Measurements from ENCODE around the gene IFI44.
A peak's percentile ranks its signal among the peaks of the same experiment; 100 is the strongest.

Gene IFI44

DNA sequence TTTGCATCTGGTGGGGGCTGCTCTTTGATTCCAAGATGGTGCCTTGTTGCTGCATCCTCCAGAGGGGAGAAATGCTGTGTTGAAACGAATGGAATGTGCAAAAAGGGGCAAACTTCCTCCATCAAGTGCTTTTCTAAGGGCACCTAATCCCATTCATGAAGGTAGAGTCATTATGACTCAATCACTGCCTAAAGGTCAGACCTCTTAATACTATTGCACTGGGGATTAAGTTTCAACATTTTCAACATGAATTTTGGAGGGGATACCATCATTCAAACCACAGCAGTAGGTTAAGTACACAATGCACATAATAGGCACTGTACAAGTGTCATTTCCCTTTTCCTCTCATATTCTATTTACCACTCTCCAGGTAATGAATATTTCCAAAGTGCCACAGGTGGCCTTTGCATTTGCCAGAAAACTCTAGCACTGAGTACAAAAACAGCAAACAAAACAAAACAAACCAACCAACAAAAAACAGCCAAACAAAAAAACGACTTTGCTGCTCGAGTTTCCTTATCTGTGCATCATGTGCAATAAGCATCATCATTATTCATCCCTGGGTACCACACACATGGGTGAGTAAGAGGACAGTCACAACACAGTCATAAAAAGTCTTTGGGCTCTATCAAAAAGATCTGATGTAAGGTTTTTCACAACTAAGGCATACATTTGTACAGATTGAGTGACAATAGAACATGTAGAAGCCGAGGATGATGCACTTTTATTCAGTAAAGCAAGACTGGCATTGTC lies 42.5 kb downstream of the IFI44 start:
- ATAC-seq: peak; percentile 14; the same call in 1 of the 3 replicates
- TF ChIP-seq ZFP30 (CRISPR knock-in tag; IDR thresholded peaks at IDR 0.05): no peak
- no peak for TF ChIP-seq PPARA (CRISPR knock-in tag; IDR thresholded peaks at IDR 0.05; ENCODE audit: borderline replicate concordance)

DNA sequence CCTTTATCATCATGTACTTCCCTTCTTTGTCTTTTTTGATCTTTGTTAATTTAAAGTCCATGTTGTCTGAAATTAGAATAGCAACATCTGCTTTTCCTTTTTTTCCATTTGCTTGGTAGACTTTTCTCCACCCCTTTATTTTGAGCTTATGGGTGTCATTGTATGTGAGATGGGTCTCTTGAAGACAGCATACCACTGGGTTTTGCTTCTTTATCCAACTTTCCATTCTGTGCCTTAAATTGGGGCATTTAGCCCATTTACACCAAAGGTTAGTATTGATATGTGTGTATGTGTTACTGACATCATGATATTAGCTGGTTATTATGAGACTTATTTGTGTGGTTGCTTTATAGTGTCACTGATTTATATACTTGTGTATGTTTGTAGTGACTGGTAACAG lies 50.2 kb downstream of the IFI44 start:
- no peak for ATAC-seq
- TF ChIP-seq ZC3H10 (CRISPR knock-in tag; IDR thresholded peaks at IDR 0.05) (no peak), ISL1 (CRISPR knock-in tag; IDR thresholded peaks at IDR 0.05) (no peak), CSDC2 (CRISPR knock-in tag; IDR thresholded peaks at IDR 0.05) (no peak), ZNF565 (CRISPR knock-in tag; conservative IDR thresholded peaks at IDR 0.05; ENCODE audit: low read depth) (no peak), OSR1 (CRISPR knock-in tag; IDR thresholded peaks at IDR 0.05) (no peak), TCF4 (CRISPR knock-in tag; IDR thresholded peaks at IDR 0.05; ENCODE audit: borderline replicate concordance) (no peak), ARNTL (CRISPR knock-in tag; IDR thresholded peaks at IDR 0.05; ENCODE audit: borderline replicate concordance, low read depth) (no peak), RARB (CRISPR knock-in tag; IDR thresholded peaks at IDR 0.05) (no peak), ZNF8 (CRISPR knock-in tag; IDR thresholded peaks at IDR 0.05) (no peak), SNAI2 (CRISPR knock-in tag; IDR thresholded peaks at IDR 0.05) (no peak), GLIS3 (CRISPR knock-in tag; IDR thresholded peaks at IDR 0.05) (no peak), BACH2 (CRISPR knock-in tag; IDR thresholded peaks at IDR 0.05; ENCODE audit: borderline replicate concordance) (no peak), ZFP3 (CRISPR knock-in tag; IDR thresholded peaks at IDR 0.05) (no peak)
- TF ChIP-seq, protein P1, sequence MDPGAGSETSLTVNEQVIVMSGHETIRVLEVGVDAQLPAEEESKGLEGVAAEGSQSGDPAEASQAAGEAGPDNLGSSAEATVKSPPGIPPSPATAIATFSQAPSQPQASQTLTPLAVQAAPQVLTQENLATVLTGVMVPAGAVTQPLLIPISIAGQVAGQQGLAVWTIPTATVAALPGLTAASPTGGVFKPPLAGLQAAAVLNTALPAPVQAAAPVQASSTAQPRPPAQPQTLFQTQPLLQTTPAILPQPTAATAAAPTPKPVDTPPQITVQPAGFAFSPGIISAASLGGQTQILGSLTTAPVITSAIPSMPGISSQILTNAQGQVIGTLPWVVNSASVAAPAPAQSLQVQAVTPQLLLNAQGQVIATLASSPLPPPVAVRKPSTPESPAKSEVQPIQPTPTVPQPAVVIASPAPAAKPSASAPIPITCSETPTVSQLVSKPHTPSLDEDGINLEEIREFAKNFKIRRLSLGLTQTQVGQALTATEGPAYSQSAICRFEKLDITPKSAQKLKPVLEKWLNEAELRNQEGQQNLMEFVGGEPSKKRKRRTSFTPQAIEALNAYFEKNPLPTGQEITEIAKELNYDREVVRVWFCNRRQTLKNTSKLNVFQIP (CRISPR knock-in tag; IDR thresholded peaks at IDR 0.05; ENCODE audit: borderline replicate concordance, low read depth): no peak
- TF ChIP-seq, protein P2, sequence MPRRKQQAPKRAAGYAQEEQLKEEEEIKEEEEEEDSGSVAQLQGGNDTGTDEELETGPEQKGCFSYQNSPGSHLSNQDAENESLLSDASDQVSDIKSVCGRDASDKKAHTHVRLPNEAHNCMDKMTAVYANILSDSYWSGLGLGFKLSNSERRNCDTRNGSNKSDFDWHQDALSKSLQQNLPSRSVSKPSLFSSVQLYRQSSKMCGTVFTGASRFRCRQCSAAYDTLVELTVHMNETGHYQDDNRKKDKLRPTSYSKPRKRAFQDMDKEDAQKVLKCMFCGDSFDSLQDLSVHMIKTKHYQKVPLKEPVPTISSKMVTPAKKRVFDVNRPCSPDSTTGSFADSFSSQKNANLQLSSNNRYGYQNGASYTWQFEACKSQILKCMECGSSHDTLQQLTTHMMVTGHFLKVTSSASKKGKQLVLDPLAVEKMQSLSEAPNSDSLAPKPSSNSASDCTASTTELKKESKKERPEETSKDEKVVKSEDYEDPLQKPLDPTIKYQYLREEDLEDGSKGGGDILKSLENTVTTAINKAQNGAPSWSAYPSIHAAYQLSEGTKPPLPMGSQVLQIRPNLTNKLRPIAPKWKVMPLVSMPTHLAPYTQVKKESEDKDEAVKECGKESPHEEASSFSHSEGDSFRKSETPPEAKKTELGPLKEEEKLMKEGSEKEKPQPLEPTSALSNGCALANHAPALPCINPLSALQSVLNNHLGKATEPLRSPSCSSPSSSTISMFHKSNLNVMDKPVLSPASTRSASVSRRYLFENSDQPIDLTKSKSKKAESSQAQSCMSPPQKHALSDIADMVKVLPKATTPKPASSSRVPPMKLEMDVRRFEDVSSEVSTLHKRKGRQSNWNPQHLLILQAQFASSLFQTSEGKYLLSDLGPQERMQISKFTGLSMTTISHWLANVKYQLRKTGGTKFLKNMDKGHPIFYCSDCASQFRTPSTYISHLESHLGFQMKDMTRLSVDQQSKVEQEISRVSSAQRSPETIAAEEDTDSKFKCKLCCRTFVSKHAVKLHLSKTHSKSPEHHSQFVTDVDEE (CRISPR knock-in tag; IDR thresholded peaks at IDR 0.05): no peak
- TF ChIP-seq, protein P3, sequence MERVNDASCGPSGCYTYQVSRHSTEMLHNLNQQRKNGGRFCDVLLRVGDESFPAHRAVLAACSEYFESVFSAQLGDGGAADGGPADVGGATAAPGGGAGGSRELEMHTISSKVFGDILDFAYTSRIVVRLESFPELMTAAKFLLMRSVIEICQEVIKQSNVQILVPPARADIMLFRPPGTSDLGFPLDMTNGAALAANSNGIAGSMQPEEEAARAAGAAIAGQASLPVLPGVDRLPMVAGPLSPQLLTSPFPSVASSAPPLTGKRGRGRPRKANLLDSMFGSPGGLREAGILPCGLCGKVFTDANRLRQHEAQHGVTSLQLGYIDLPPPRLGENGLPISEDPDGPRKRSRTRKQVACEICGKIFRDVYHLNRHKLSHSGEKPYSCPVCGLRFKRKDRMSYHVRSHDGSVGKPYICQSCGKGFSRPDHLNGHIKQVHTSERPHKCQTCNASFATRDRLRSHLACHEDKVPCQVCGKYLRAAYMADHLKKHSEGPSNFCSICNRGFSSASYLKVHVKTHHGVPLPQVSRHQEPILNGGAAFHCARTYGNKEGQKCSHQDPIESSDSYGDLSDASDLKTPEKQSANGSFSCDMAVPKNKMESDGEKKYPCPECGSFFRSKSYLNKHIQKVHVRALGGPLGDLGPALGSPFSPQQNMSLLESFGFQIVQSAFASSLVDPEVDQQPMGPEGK (CRISPR knock-in tag; IDR thresholded peaks at IDR 0.05; ENCODE audit: borderline replicate concordance): no peak

DNA sequence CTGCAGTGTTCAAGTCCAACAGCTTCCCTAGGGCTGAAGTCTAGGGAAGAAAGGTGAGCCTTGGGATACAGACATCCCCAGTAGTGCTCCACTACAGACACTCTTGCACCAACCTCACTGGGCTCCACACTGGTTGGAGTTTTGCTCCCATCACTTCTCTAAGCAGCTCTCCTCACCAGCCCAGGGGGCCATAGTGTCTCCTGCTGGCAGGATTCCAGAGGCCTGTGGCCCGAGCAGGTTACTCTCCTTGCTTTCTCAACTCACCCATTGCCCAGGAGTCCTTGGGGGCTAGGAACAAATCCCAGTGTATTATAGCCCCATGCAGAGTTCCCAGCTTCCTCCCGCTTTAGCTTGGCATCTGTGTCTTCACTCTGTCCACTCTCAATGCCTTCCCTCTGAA lies 52.8 kb downstream of the IFI44 start:
- no peak for ATAC-seq
- TF ChIP-seq OSR1 (CRISPR knock-in tag; IDR thresholded peaks at IDR 0.05) (no peak), BACH2 (CRISPR knock-in tag; IDR thresholded peaks at IDR 0.05; ENCODE audit: borderline replicate concordance) (no peak), ZNF565 (CRISPR knock-in tag; conservative IDR thresholded peaks at IDR 0.05; ENCODE audit: low read depth) (no peak), SNAI2 (CRISPR knock-in tag; IDR thresholded peaks at IDR 0.05) (no peak), CSDC2 (CRISPR knock-in tag; IDR thresholded peaks at IDR 0.05) (no peak), TOX (CRISPR knock-in tag; IDR thresholded peaks at IDR 0.05; ENCODE audit: borderline replicate concordance) (no peak), RARB (CRISPR knock-in tag; IDR thresholded peaks at IDR 0.05) (no peak), GLIS3 (CRISPR knock-in tag; IDR thresholded peaks at IDR 0.05) (no peak), ZC3H10 (CRISPR knock-in tag; IDR thresholded peaks at IDR 0.05) (no peak), ESRRG (CRISPR knock-in tag; IDR thresholded peaks at IDR 0.05) (no peak), PPARA (CRISPR knock-in tag; IDR thresholded peaks at IDR 0.05; ENCODE audit: borderline replicate concordance) (no peak), ZNF8 (CRISPR knock-in tag; IDR thresholded peaks at IDR 0.05) (no peak), ZFP30 (CRISPR knock-in tag; IDR thresholded peaks at IDR 0.05) (no peak), ZFP3 (CRISPR knock-in tag; IDR thresholded peaks at IDR 0.05) (no peak)
- TF ChIP-seq, protein P1 (CRISPR knock-in tag; IDR thresholded peaks at IDR 0.05; ENCODE audit: borderline replicate concordance, low read depth): no peak
- TF ChIP-seq, protein P2 (CRISPR knock-in tag; IDR thresholded peaks at IDR 0.05): no peak
- TF ChIP-seq, protein P3 (CRISPR knock-in tag; IDR thresholded peaks at IDR 0.05; ENCODE audit: borderline replicate concordance): no peak
- TF ChIP-seq, protein P4, sequence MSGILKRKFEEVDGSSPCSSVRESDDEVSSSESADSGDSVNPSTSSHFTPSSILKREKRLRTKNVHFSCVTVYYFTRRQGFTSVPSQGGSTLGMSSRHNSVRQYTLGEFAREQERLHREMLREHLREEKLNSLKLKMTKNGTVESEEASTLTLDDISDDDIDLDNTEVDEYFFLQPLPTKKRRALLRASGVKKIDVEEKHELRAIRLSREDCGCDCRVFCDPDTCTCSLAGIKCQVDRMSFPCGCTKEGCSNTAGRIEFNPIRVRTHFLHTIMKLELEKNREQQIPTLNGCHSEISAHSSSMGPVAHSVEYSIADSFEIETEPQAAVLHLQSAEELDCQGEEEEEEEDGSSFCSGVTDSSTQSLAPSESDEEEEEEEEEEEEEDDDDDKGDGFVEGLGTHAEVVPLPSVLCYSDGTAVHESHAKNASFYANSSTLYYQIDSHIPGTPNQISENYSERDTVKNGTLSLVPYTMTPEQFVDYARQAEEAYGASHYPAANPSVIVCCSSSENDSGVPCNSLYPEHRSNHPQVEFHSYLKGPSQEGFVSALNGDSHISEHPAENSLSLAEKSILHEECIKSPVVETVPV (CRISPR knock-in tag; IDR thresholded peaks at IDR 0.05): no peak

Data from SK-N-SH treated with all-trans-retinoic acid at 6 μM for 48 hours (cell line).